IgD-negative memory B cell (primary cell): ENCODE data around the gene PITPNC1. TPM values are rescaled to one million over a fixed set of nuclear protein-coding genes. Genes with fewer than 3 reads are reported as not detected.
A peak's percentile ranks its signal among the peaks of the same experiment; 100 is the strongest.
"Not testable (repeated sequence)": the region's sequence is repeated elsewhere in the genome, so short reads cannot be mapped to it uniquely, and the experiment has no call there.

Experiments
- H3K27ac Mint-ChIP-seq, 3 donors: one replicate each; pipeline ENCODE4 v1.8.0; 2020 to 2022; ENCODE audit warnings: mild to moderate bottlenecking in 3 of 3, mixed read lengths in 3 of 3, moderate library complexity in 1 of 3
- H3K27me3 Mint-ChIP-seq: one replicate; pipeline ENCODE4 v1.8.0; 2021; ENCODE audit warnings: mixed read lengths
- H3K36me3 Mint-ChIP-seq: one replicate; pipeline ENCODE4 v1.8.0; 2020; ENCODE audit warnings: mild to moderate bottlenecking, mixed read lengths
- H3K4me1 Mint-ChIP-seq, 3 donors: one replicate each; pipeline ENCODE4 v1.8.0; 2020 to 2022; ENCODE audit warnings: mixed read lengths in 3 of 3, mild to moderate bottlenecking in 1 of 3
- H3K4me3 Mint-ChIP-seq, 4 donors: one replicate each; pipeline ENCODE4 v1.8.0; 2020 to 2022; ENCODE audit warnings: mild to moderate bottlenecking in 4 of 4, mixed read lengths in 4 of 4, moderate library complexity in 3 of 4
- H3K9me3 Mint-ChIP-seq, 3 donors: one replicate each; pipeline ENCODE4 v1.8.0; 2020 to 2021; ENCODE audit warnings: mixed read lengths in 3 of 3, mild to moderate bottlenecking in 1 of 3
- polyA plus RNA-seq: library from polyadenylated mRNA; unstranded; fragments of 300-500 nt; fragmentation: Illumina TruSeq; gene quantifications from one replicate; pipeline ENCODE4 v1.2.3, GENCODE V29; 2021

The PITPNC1 gene
- polyA plus RNA-seq, 1 donor from 2014 or later = 26.0 TPM

GRCh38 chr17:67401106-67401505 is 24.0 kb downstream of the PITPNC1 start:
- peaks cover 14 to 26% (median 22%) of the 10 kb centered on the region in 3 donors for H3K4me1 Mint-ChIP-seq
- H3K27ac Mint-ChIP-seq = no peak overlapping the region
- H3K4me3 Mint-ChIP-seq = no peak overlapping the region
- peaks cover 0 to 2% (median 0%) of the 10 kb centered on the region in 3 donors for H3K9me3 Mint-ChIP-seq
- peaks cover 2% of the 10 kb centered on the region for H3K27me3 Mint-ChIP-seq
- H3K36me3 Mint-ChIP-seq = peaks cover 6% of the 10 kb centered on the region

GRCh38 chr17:67401598-67402504 is 24.8 kb downstream of the PITPNC1 start:
- Mint-ChIP-seq H3K4me1 (peaks cover 14 to 26% (median 23%) of the 10 kb centered on the region in 3 donors), H3K27ac (no peak overlapping the region)

GRCh38 chr17:67403065-67403464 is 26.0 kb downstream of the PITPNC1 start:
- H3K27me3 Mint-ChIP-seq = peaks cover 2% of the 10 kb centered on the region
- peaks cover 6% of the 10 kb centered on the region for H3K36me3 Mint-ChIP-seq
- H3K4me3 Mint-ChIP-seq = peak overlapping the region in 2 of 4 donors; percentile 63 to 73
- peaks cover 16 to 27% (median 26%) of the 10 kb centered on the region in 3 donors for H3K4me1 Mint-ChIP-seq
- H3K27ac Mint-ChIP-seq = peak overlapping the region in 1 of 3 donors; percentile 51
- peaks cover 0 to 2% (median 0%) of the 10 kb centered on the region in 3 donors for H3K9me3 Mint-ChIP-seq

More at GRCh38 chr17:67401598-67402504, 24.8 kb downstream of the PITPNC1 start:
- Mint-ChIP-seq H3K27me3 (peaks cover 2% of the 10 kb centered on the region), H3K9me3 (peaks cover 0 to 2% (median 0%) of the 10 kb centered on the region in 3 donors), H3K36me3 (peaks cover 6% of the 10 kb centered on the region), H3K4me3 (peak overlapping the region in 2 of 4 donors; percentile 50 to 65)

- peaks cover 3% of the 10 kb centered on the region for H3K36me3 Mint-ChIP-seq
- H3K9me3 Mint-ChIP-seq = peaks cover 0 to 2% (median 0%) of the 10 kb centered on the region in 3 donors
- peak overlapping the region in 1 of 4 donors; percentile 25 for H3K4me3 Mint-ChIP-seq
- peaks cover 2% of the 10 kb centered on the region for H3K27me3 Mint-ChIP-seq
- H3K27ac Mint-ChIP-seq = peak overlapping the region in 1 of 3 donors; percentile 51
- H3K4me1 Mint-ChIP-seq = peaks cover 16 to 26% (median 26%) of the 10 kb centered on the region in 3 donors
Observed at GRCh38 chr17:67403483-67403882, 26.4 kb downstream of the PITPNC1 start.

GRCh38 chr17:67408455-67408830 is 31.4 kb downstream of the PITPNC1 start:
- H3K9me3 Mint-ChIP-seq, H3K27ac Mint-ChIP-seq, H3K27me3 Mint-ChIP-seq, H3K36me3 Mint-ChIP-seq: not testable (repeated sequence)
- H3K4me3 Mint-ChIP-seq = peak overlapping the region in 1 of 4 donors; percentile 3
- peaks cover 5 to 10% (median 10%) of the 10 kb centered on the region in 3 donors for H3K4me1 Mint-ChIP-seq

GRCh38 chr17:67411397-67411796 is 34.3 kb downstream of the PITPNC1 start:
- Mint-ChIP-seq H3K4me1 (peaks cover 0 to 7% (median 5%) of the 10 kb centered on the region in 3 donors), H3K27ac (no peak overlapping the region), H3K36me3 (no peaks in the 10 kb centered on the region), H3K9me3 (peaks cover 0 to 3% (median 0%) of the 10 kb centered on the region in 3 donors), H3K27me3 (no peaks in the 10 kb centered on the region), H3K4me3 (no peak overlapping the region)

- H3K27me3 Mint-ChIP-seq = no peaks in the 10 kb centered on the region
- no peaks in the 10 kb centered on the region for H3K36me3 Mint-ChIP-seq
- H3K9me3 Mint-ChIP-seq = peaks cover 0 to 3% (median 0%) of the 10 kb centered on the region in 3 donors
- no peak overlapping the region for H3K4me3 Mint-ChIP-seq
- no peak overlapping the region for H3K27ac Mint-ChIP-seq
- H3K4me1 Mint-ChIP-seq = peaks cover 0 to 4% (median 3%) of the 10 kb centered on the region in 3 donors
Observed at GRCh38 chr17:67412032-67412431, 35.0 kb downstream of the PITPNC1 start.

GRCh38 chr17:67412941-67413340 is 35.9 kb downstream of the PITPNC1 start:
- H3K4me3 Mint-ChIP-seq = no peak overlapping the region
- H3K27me3 Mint-ChIP-seq = no peaks in the 10 kb centered on the region
- no peaks in the 10 kb centered on the region for H3K36me3 Mint-ChIP-seq
- peaks cover 0 to 3% (median 2%) of the 10 kb centered on the region in 3 donors for H3K4me1 Mint-ChIP-seq
- no peak overlapping the region for H3K27ac Mint-ChIP-seq
- H3K9me3 Mint-ChIP-seq = peaks cover 0 to 3% (median 0%) of the 10 kb centered on the region in 3 donors

GRCh38 chr17:67413388-67413787 is 36.3 kb downstream of the PITPNC1 start:
- peaks cover 0 to 6% (median 2%) of the 10 kb centered on the region in 3 donors for H3K4me1 Mint-ChIP-seq
- peaks cover 0 to 3% (median 0%) of the 10 kb centered on the region in 3 donors for H3K9me3 Mint-ChIP-seq
- H3K27me3 Mint-ChIP-seq = no peaks in the 10 kb centered on the region
- no peaks in the 10 kb centered on the region for H3K36me3 Mint-ChIP-seq
- no peak overlapping the region for H3K27ac Mint-ChIP-seq
- H3K4me3 Mint-ChIP-seq = no peak overlapping the region

- peaks cover 0 to 3% (median 0%) of the 10 kb centered on the region in 3 donors for H3K9me3 Mint-ChIP-seq
- no peak overlapping the region for H3K4me3 Mint-ChIP-seq
- H3K27me3 Mint-ChIP-seq = no peaks in the 10 kb centered on the region
- no peaks in the 10 kb centered on the region for H3K36me3 Mint-ChIP-seq
- peaks cover 0 to 6% (median 5%) of the 10 kb centered on the region in 3 donors for H3K4me1 Mint-ChIP-seq
- no peak overlapping the region for H3K27ac Mint-ChIP-seq
Observed at GRCh38 chr17:67414130-67414529, 37.0 kb downstream of the PITPNC1 start.

- H3K4me1 Mint-ChIP-seq = peaks cover 0 to 6% (median 5%) of the 10 kb centered on the region in 3 donors
- peaks cover 0 to 3% (median 0%) of the 10 kb centered on the region in 3 donors for H3K9me3 Mint-ChIP-seq
- H3K36me3 Mint-ChIP-seq = no peaks in the 10 kb centered on the region
- no peak overlapping the region for H3K27ac Mint-ChIP-seq
- no peak overlapping the region for H3K4me3 Mint-ChIP-seq
- H3K27me3 Mint-ChIP-seq = no peaks in the 10 kb centered on the region
Observed at GRCh38 chr17:67414559-67414958, 37.5 kb downstream of the PITPNC1 start.

- H3K27ac Mint-ChIP-seq = no peak overlapping the region
- no peak overlapping the region for H3K4me3 Mint-ChIP-seq
Observed at GRCh38 chr17:67415291-67415690, 38.2 kb downstream of the PITPNC1 start.

GRCh38 chr17:67417507-67417906 is 40.4 kb downstream of the PITPNC1 start:
- Mint-ChIP-seq H3K27me3 (no peaks in the 10 kb centered on the region), H3K36me3 (no peaks in the 10 kb centered on the region), H3K4me1 (peaks cover 7 to 14% (median 12%) of the 10 kb centered on the region in 3 donors), H3K4me3 (no peak overlapping the region), H3K27ac (no peak overlapping the region), H3K9me3 (peaks cover 0 to 3% (median 0%) of the 10 kb centered on the region in 3 donors)

More at GRCh38 chr17:67415291-67415690, 38.2 kb downstream of the PITPNC1 start:
- no peaks in the 10 kb centered on the region for H3K27me3 Mint-ChIP-seq
- no peaks in the 10 kb centered on the region for H3K36me3 Mint-ChIP-seq
- peaks cover 0 to 3% (median 0%) of the 10 kb centered on the region in 3 donors for H3K9me3 Mint-ChIP-seq
- H3K4me1 Mint-ChIP-seq = peaks cover 0 to 7% (median 6%) of the 10 kb centered on the region in 3 donors

- H3K4me1 Mint-ChIP-seq = peaks cover 7 to 14% (median 14%) of the 10 kb centered on the region in 3 donors
- no peaks in the 10 kb centered on the region for H3K36me3 Mint-ChIP-seq
- H3K27me3 Mint-ChIP-seq = no peaks in the 10 kb centered on the region
- peak overlapping the region in 1 of 3 donors; percentile 42 for H3K27ac Mint-ChIP-seq
- H3K9me3 Mint-ChIP-seq = no peaks in the 10 kb centered on the region
- H3K4me3 Mint-ChIP-seq = no peak overlapping the region
Observed at GRCh38 chr17:67420994-67421393, 43.9 kb downstream of the PITPNC1 start.

GRCh38 chr17:67421869-67422273 is 44.8 kb downstream of the PITPNC1 start:
- peak overlapping the region in 2 of 3 donors; percentile 71 to 92 for H3K27ac Mint-ChIP-seq
- H3K9me3 Mint-ChIP-seq = no peaks in the 10 kb centered on the region
- no peaks in the 10 kb centered on the region for H3K27me3 Mint-ChIP-seq
- peak overlapping the region in 1 of 4 donors; percentile 56 for H3K4me3 Mint-ChIP-seq
- peaks cover 7 to 14% (median 14%) of the 10 kb centered on the region in 3 donors for H3K4me1 Mint-ChIP-seq
- H3K36me3 Mint-ChIP-seq = no peaks in the 10 kb centered on the region
